Spleen (tissue), 7 donors: ENCODE data around the gene RIPK1.

Source experiments
- POLR2A ChIP-seq, 3 donors: fragments of 450-650 bp; IDR thresholded peaks; one replicate each; pipeline ENCODE4 v1.5.1; 2017; ENCODE audit warnings: antibody characterized with exemption in 3 of 3, mild to moderate bottlenecking in 1 of 3
- POLR2AphosphoS5 ChIP-seq, 3 donors: sonication (generic); formaldehyde crosslinking; IDR thresholded peaks; one replicate each; pipeline ENCODE4 v1.5.1; 2017; ENCODE audit warnings: antibody characterized with exemption in 3 of 3
- TF ChIP-seq, protein P1 (sequence below), 11 experiments: fragments of 200-600 bp in 7 of 11; fragments of 450-650 bp in 4 of 11; sonication (generic) in 4 of 11; IDR thresholded peaks in 8 of 11; conservative IDR thresholded peaks in 3 of 11; 1 replicate in 7 of 11; 2 replicates in 4 of 11; pipeline versions ENCODE4 v1.4.0 to v1.8.0; 2016 to 2021; ENCODE audit warnings: antibody characterized with exemption in 11 of 11, inconsistent platforms in 4 of 11, mild to moderate bottlenecking in 1 of 11
- donor health status: DM: no; HTN: no; CAD: no; lungs with moderate emphysema.
- donor health status: DM: no; HTN: no; CAD: no.
- donor health status: DM: no; HTN: no; CAD: no.

GRCh38 chr6:3118353-3119039 lies 50.2 kb downstream of the RIPK1 start, which contains the start of gene BPHL:
- TF ChIP-seq POLR2AphosphoS5 (IDR thresholded peaks at IDR 0.05), result peak; percentile 87 to 92 (median 90)
- TF ChIP-seq, protein P1, sequence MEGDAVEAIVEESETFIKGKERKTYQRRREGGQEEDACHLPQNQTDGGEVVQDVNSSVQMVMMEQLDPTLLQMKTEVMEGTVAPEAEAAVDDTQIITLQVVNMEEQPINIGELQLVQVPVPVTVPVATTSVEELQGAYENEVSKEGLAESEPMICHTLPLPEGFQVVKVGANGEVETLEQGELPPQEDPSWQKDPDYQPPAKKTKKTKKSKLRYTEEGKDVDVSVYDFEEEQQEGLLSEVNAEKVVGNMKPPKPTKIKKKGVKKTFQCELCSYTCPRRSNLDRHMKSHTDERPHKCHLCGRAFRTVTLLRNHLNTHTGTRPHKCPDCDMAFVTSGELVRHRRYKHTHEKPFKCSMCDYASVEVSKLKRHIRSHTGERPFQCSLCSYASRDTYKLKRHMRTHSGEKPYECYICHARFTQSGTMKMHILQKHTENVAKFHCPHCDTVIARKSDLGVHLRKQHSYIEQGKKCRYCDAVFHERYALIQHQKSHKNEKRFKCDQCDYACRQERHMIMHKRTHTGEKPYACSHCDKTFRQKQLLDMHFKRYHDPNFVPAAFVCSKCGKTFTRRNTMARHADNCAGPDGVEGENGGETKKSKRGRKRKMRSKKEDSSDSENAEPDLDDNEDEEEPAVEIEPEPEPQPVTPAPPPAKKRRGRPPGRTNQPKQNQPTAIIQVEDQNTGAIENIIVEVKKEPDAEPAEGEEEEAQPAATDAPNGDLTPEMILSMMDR (IDR thresholded peaks at IDR 0.05 in 8 of 11, conservative IDR thresholded peaks at IDR 0.05 in 3 of 11), result peak in 3 of 11 experiments; percentile 21 to 36 (median 26)
- TF ChIP-seq POLR2A (IDR thresholded peaks at IDR 0.05), result peak in 2 of 3 donors; percentile 14 to 39
